Measurements from ENCODE around the gene PIK3CB. TPM values are rescaled to one million over a fixed set of nuclear protein-coding genes. Genes with fewer than 3 reads are reported as not detected.
A peak's percentile ranks its signal among the peaks of the same experiment; 100 is the strongest.

The PIK3CB gene
- total RNA-seq, 6 donors from 2014 or later, result 26.1 to 77.2 (median 40.6) TPM

GRCh38 chr3:138774529-138775253, 60.0 kb downstream of the PIK3CB start:
- Histone ChIP-seq H3K36me3 (no peaks in the 10 kb centered on the region), H3K27me3 (no peaks in the 10 kb centered on the region), H3K4me3 (no peak overlapping the region), H3K27ac (peak overlapping the region; percentile 45 to 66 (median 56)), H3K4me1 (peaks cover 12 to 20% (median 20%) of the 10 kb centered on the region in 4 donors), H3K9me3 (no peaks in the 10 kb centered on the region)
- DNase-seq (peak in 1 of 2 donors; percentile 81), ATAC-seq (ENCODE audit: low FRiP score in 2 of 2) (peak; percentile 90 to 91)
- TF ChIP-seq CTCF (IDR thresholded peaks at IDR 0.05) (no peak), EP300 (IDR thresholded peaks at IDR 0.05) (peak in 1 of 4 donors; percentile 70), POLR2A (IDR thresholded peaks at IDR 0.05) (no peak), POLR2AphosphoS5 (IDR thresholded peaks at IDR 0.05) (peak; percentile 38 to 42)

GRCh38 chr3:138771585-138771984, 63.1 kb downstream of the PIK3CB start:
- Histone ChIP-seq H3K4me3 (no peak overlapping the region), H3K27ac (no peak overlapping the region), H3K9me3 (peaks cover 0 to 13% (median 5%) of the 10 kb centered on the region in 4 donors), H3K27me3 (no peaks in the 10 kb centered on the region), H3K36me3 (peaks cover 0 to 13% (median 10%) of the 10 kb centered on the region in 4 donors), H3K4me1 (peaks cover 12 to 20% (median 20%) of the 10 kb centered on the region in 4 donors)
- DNase-seq (no peak), ATAC-seq (ENCODE audit: low FRiP score in 2 of 2) (no peak)
- WGBS, 2 donors, result 93 to 96% methylated on average over 2 of the region's 2 CpGs
- TF ChIP-seq EP300 (IDR thresholded peaks at IDR 0.05), result no peak
- TF ChIP-seq POLR2AphosphoS5 (IDR thresholded peaks at IDR 0.05), result no peak
- no peak for TF ChIP-seq POLR2A (IDR thresholded peaks at IDR 0.05)
- TF ChIP-seq CTCF (IDR thresholded peaks at IDR 0.05), result no peak

- peaks cover 0 to 13% (median 5%) of the 10 kb centered on the region in 4 donors for H3K9me3 ChIP-seq
- H3K4me1 ChIP-seq, result peaks cover under 1 to 8% (median 7%) of the 10 kb centered on the region in 4 donors
- H3K4me3 ChIP-seq, result no peak overlapping the region
- DNase-seq, result no peak
- no peak for TF ChIP-seq CTCF (IDR thresholded peaks at IDR 0.05)
- TF ChIP-seq EP300 (IDR thresholded peaks at IDR 0.05), result no peak
- TF ChIP-seq POLR2AphosphoS5 (IDR thresholded peaks at IDR 0.05), result no peak
- no peak for TF ChIP-seq POLR2A (IDR thresholded peaks at IDR 0.05)
- H3K36me3 ChIP-seq, result peaks cover 0 to 13% (median 10%) of the 10 kb centered on the region in 4 donors
- no peaks in the 10 kb centered on the region for H3K27me3 ChIP-seq
- ATAC-seq (ENCODE audit: low FRiP score in 2 of 2), result no peak
- no peak overlapping the region for H3K27ac ChIP-seq
Observed at GRCh38 chr3:138769616-138770015, 65.1 kb downstream of the PIK3CB start.

GRCh38 chr3:138768946-138769345, 65.8 kb downstream of the PIK3CB start:
- TF ChIP-seq POLR2A (IDR thresholded peaks at IDR 0.05), result no peak
- 85 to 100% methylated on average over 2 to 5 of the region's 5 CpGs for WGBS, 2 donors
- Histone ChIP-seq H3K9me3 (peaks cover 0 to 13% (median 5%) of the 10 kb centered on the region in 4 donors), H3K4me1 (peaks cover 0 to 1% (median under 1%) of the 10 kb centered on the region in 4 donors), H3K36me3 (peaks cover 0 to 13% (median 10%) of the 10 kb centered on the region in 4 donors), H3K27me3 (no peaks in the 10 kb centered on the region), H3K4me3 (no peak overlapping the region), H3K27ac (no peak overlapping the region)
- no peak for ATAC-seq (ENCODE audit: low FRiP score in 2 of 2)
- DNase-seq, result peak in 1 of 2 donors; percentile 29

- no peaks in the 10 kb centered on the region for H3K4me1 ChIP-seq
- no peak overlapping the region for H3K4me3 ChIP-seq
- DNase-seq, result no peak
- H3K9me3 ChIP-seq, result peaks cover 0 to 13% (median 5%) of the 10 kb centered on the region in 4 donors
- WGBS, 2 donors, result 100% methylated on average over 1 of the region's 1 CpG; no CpG with 5 or more reads in 1 of the 2 donors
- H3K36me3 ChIP-seq, result peaks cover 0 to 13% (median 10%) of the 10 kb centered on the region in 4 donors
- H3K27me3 ChIP-seq, result no peaks in the 10 kb centered on the region
- TF ChIP-seq CTCF (IDR thresholded peaks at IDR 0.05), result no peak
- no peak for TF ChIP-seq POLR2A (IDR thresholded peaks at IDR 0.05)
- no peak for TF ChIP-seq POLR2AphosphoS5 (IDR thresholded peaks at IDR 0.05)
- no peak for TF ChIP-seq EP300 (IDR thresholded peaks at IDR 0.05)
- ATAC-seq (ENCODE audit: low FRiP score in 2 of 2), result no peak
- no peak overlapping the region for H3K27ac ChIP-seq
Observed at GRCh38 chr3:138768125-138768524, 66.6 kb downstream of the PIK3CB start.
